HG02588 (cell line): ENCODE results near the gene CDH8.

ENCODE experiments used
- ATAC-seq: cut with Tn5 transposase; IDR thresholded peaks from one replicate; pipeline ENCODE4 v1.9.1; 2021; ENCODE audit warnings: mild to moderate bottlenecking, moderate library complexity; ENCODE audit not compliant: unreplicated experiment

CDH8 gene

GRCh38 chr16:62033065-62033464 is 3.2 kb downstream of the CDH8 start:
- no peak for ATAC-seq

GRCh38 chr16:62029947-62030346 is 6.3 kb downstream of the CDH8 start:
- no peak for ATAC-seq

- no peak for ATAC-seq
Observed at GRCh38 chr16:62022688-62023087, 13.6 kb downstream of the CDH8 start.

- no peak for ATAC-seq
Observed at GRCh38 chr16:62021161-62021581, 15.1 kb downstream of the CDH8 start.

- ATAC-seq, result no peak
Observed at GRCh38 chr16:62020681-62021080, 15.6 kb downstream of the CDH8 start.

GRCh38 chr16:62019851-62020250 is 16.4 kb downstream of the CDH8 start:
- ATAC-seq, result no peak

GRCh38 chr16:62018301-62019060 is 17.8 kb downstream of the CDH8 start:
- ATAC-seq, result no peak

- no peak for ATAC-seq
Observed at GRCh38 chr16:62014319-62014923, 21.8 kb downstream of the CDH8 start.

- no peak for ATAC-seq
Observed at GRCh38 chr16:62010186-62010585, 26.1 kb downstream of the CDH8 start.

- ATAC-seq, result no peak
Observed at GRCh38 chr16:61998460-61998859, 37.8 kb downstream of the CDH8 start.

GRCh38 chr16:61993108-61993507 is 43.1 kb downstream of the CDH8 start:
- no peak for ATAC-seq

GRCh38 chr16:61987474-61988012 is 48.7 kb downstream of the CDH8 start:
- ATAC-seq, result no peak

- ATAC-seq, result no peak
Observed at GRCh38 chr16:61969077-61969382, 67.2 kb downstream of the CDH8 start.

GRCh38 chr16:61968242-61969076 is 67.8 kb downstream of the CDH8 start:
- ATAC-seq, result no peak

GRCh38 chr16:61957075-61957855 is 79.0 kb downstream of the CDH8 start:
- no peak for ATAC-seq

- no peak for ATAC-seq
Observed at GRCh38 chr16:61952841-61953240, 83.4 kb downstream of the CDH8 start.

- ATAC-seq, result no peak
Observed at GRCh38 chr16:61948414-61948813, 87.8 kb downstream of the CDH8 start.

GRCh38 chr16:61946019-61946418 is 90.2 kb downstream of the CDH8 start:
- no peak for ATAC-seq

GRCh38 chr16:61945511-61945910 is 90.7 kb downstream of the CDH8 start:
- no peak for ATAC-seq

- no peak for ATAC-seq
Observed at GRCh38 chr16:61944004-61944403, 92.2 kb downstream of the CDH8 start.

GRCh38 chr16:61940611-61941010 is 95.6 kb downstream of the CDH8 start:
- ATAC-seq, result no peak
